Right hindlimb (tissue), 1 donor: ENCODE results near the gene KIF1C.
"Not testable (repeated sequence)": the region's sequence is repeated elsewhere in the genome, so short reads cannot be mapped to it uniquely, and the experiment has no call there.

Experiments used
- DNase-seq: peaks from one replicate; pipeline ENCODE4 v3.0.0-alpha.2; 2018

Gene KIF1C

DNA sequence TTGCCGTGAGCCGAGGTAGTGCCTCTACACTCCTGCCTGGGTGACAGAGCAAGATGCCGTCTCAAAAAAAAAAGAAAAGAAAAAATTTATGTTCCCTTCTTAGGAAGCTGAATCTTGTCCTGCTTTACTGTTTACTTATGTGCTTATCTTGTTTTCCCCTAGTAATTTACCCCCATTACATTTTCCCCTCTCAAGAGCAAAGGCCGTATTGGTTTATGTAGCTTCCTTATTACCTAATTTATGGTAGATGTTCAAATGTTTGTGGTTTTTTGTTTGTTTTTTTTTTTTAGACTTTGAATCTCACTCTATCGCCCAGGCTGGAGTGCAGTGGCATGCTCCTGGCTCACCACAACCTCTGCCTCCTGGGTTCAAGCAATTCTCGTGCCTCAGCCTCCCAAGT, 47.7 kb downstream of the KIF1C start:
- no peak for DNase-seq

DNA sequence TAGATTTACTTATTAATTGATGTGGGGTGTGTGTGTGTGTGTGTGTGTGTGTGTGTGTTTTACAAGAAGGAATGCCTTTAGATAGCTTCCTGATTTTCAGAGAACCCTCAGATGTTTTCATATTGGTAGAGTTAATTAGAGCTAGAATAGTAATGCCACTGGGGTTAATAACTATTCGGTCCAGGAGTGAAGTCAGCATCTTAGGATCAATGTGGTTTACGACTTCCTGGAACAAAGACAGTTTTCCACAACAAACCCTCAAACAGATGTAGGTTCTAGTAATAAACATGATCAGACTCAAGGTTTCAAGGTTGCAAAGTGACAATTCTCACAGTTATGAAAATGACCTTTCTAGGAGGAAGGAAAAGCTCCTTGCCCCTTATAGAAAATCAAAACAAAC, 49.7 kb downstream of the KIF1C start:
- no peak for DNase-seq

DNA sequence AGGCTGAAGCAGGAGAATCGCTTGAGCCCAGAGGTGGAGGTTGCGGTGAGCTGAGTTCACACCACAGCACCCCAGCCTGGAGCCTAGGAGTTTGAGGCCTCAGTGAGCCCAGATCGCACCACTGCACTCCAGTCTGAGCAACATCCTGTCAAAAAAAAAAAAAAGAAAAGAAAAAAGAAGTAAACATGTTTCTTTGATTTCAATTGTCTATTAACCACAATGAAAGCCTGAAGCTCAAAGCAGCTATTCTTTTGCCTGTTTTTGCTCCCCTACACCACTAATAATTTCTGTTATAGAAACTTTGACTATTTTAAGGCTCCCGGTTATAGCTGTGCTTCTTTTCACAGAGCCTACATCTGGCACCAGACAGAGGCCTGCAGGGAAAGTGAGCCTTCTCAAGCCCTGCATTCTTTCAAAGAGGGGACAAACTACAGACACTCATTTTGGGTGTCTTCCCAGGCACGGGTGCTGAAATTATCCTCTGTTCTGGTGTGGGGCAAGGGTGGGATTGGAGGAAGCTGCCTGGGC, 51.6 kb downstream of the KIF1C start:
- DNase-seq, result no peak

DNA sequence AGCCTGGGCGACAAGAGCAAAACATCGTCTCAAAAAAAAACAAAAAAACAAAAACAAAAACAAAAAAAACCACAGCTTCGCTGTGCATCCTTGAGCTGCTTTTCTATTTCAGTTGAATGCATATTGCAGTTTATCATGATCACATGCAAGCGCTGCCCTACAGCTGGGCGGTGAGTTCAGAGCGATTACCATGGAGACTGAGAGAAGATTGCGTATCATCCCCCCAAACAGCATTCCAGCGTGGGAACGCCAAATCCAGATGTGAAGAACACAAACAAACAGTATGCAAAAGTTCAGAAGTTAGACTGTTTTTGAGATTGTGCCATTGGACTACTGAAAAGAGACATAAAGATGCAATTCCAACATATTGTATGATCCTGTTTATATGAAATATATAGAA, 52.5 kb downstream of the KIF1C start:
- peak; percentile 61 for DNase-seq

DNA sequence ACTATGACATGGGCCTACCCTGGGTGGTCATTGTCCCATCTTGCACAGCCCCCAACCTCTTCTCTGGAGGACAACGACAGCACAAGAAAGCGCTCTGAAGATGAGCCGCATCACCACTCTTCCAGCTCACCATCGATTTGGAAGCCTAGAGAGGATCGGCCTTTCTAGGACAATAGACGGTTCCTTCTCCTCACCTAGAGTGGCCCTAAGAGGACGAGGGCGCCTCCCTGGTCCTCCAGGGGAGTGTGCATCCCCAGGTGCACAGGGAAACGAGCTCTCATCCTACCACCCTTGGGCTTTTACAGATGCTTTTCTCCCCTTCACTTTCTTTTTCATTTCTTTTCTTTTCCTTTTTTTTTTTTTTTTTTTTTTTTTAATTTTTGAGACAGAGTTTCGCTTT, 57.8 kb downstream of the KIF1C start:
- no peak for DNase-seq

DNA sequence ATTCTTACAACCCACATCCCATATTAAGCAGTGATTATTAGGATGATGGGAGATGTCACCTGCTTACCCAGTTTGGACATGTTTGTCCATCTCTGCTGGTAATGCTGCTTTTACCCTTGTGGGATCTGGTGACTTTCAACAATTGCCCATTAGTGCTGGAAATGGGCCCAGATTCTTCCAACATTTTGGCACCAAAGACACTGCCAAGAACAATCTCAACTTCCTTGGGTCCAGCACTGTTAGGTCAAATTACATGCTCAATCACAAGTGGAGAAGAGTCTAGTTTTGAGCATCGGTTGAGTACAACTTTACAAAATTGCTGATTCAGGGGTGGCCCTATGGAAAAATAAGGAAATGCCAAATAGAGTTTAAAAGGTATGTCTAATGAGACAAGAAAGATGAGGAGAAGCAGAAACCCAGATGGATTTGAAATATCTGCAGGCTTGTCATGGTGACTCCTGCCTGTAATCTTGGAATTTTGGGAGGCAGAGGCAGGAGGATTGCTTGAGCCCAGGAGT, 67.5 kb downstream of the KIF1C start:
- no peak for DNase-seq

DNA sequence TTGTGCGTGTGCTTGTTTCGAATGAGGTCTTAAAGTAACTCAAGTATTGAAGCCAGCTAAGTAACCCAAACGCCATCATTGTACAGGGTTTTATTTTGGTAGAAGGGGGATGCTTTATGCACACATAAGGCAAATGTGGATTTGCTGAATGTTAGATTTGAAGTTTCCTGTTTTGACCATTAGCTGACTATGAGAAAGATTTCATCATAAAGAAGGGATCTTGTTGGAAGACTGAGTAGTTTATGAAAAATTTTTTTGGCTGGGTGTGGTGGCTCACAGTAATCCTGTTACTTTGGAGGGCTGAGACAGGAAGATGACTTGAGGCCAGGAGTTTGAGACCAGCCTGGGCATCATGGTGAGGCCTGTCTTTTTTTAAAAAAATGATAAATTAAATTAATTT, 70.5 kb downstream of the KIF1C start:
- no peak for DNase-seq

DNA sequence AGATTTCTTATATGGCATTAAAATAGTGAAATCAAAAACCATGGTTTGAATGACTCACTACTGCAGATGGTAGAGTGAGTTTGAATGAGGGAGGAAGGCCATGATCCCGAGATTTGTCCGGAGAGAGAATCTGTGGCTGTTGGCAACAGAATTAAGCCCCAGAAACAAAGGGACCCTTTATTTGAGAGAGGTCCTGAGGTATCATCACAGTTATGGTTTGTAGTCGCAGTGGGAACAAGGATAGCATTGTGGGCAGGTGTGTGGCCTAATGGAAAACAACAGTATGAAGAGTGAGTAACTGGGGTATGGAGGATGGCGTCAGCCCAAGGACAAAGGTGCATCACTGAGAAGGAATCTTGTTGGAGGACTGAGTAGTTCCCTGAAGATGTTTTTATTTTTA, 72.0 kb downstream of the KIF1C start:
- DNase-seq, result no peak

DNA sequence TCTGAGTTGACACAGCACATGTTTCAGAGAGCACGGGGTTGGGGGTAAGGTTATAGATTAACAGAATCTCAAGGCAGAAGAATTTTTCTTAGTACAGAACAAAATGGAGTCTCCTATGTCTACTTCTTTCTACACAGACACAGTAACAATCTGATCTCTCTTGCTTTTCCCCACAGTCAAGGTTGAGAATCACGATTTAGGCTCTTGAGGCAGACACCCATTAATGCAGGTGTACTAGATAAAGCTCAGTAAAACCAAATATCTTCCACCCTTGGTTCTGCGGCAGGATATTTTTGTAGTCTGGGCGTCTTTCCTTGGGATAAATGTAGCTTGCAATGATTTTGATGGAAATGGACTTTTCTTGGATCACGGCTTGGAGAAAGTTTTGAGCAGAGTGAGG, 77.7 kb downstream of the KIF1C start:
- DNase-seq, result not testable (repeated sequence)

DNA sequence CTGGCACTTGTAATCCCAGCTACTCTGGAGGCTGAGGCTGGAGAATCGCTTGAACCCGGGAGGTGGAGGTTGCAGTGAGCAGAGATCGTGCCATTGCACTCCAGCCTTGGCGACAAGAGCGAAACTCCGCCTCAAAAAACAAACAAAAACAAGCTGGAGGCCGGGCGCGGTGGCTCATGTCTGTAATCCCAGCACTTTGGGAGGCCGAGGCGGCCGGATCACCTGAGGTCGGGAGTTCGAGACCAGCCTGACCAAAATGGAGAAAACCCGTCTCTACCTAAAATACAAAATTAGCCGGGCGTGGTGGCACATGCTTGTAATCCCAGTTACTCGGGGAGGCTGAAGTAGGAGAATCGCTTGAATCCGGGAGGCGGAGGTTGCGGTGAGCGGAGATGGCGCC, 79.5 kb downstream of the KIF1C start:
- not testable (repeated sequence) for DNase-seq

DNA sequence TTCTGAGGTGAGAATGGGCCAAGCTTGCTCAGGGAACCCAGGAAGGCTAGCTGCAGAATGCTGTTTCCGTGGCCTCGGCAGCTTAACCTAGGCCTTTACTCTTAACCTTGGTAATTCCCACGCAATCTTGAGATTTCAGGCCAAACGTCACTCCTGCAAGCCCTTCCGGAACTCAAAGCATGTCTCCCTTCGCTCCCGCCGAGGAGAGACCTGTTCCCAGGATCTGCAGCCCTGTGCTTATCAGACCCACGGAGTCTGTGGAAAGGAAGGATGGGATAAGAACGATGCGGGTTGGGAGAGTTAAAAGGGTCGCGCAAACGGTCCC, 80.0 kb downstream of the KIF1C start:
- no peak for DNase-seq
